Measurements from ENCODE around the gene ITIH1.

- TF ChIP-seq CTCF (IDR thresholded peaks at IDR 0.05) (no peak), POLR2AphosphoS5 (IDR thresholded peaks at IDR 0.05) (no peak)
Measured at GRCh38 chr3:52835766-52836470, 58.5 kb downstream of the ITIH1 start.
